GM19463 (cell line): ENCODE results near the gene MAGI1.
"Not testable (repeated sequence)": the region's sequence is repeated elsewhere in the genome, so short reads cannot be mapped to it uniquely, and the experiment has no call there.

Experiments used
- ATAC-seq: cut with Tn5 transposase; IDR thresholded peaks from one replicate; pipeline ENCODE4 v1.9.1; 2021; ENCODE audit warnings: mild to moderate bottlenecking, moderate library complexity; ENCODE audit not compliant: unreplicated experiment

MAGI1 gene

GRCh38 chr3:65607965-65608460, 430.7 kb downstream of the MAGI1 start:
- ATAC-seq: not testable (repeated sequence)

- ATAC-seq: no peak
Measured at GRCh38 chr3:65607101-65607500, 431.6 kb downstream of the MAGI1 start.

- ATAC-seq: no peak
Measured at GRCh38 chr3:65605876-65606432, 432.8 kb downstream of the MAGI1 start.

GRCh38 chr3:65604863-65605526, 433.7 kb downstream of the MAGI1 start:
- ATAC-seq: no peak

- ATAC-seq: no peak
Measured at GRCh38 chr3:65603631-65604030, 435.1 kb downstream of the MAGI1 start.

- no peak for ATAC-seq
Measured at GRCh38 chr3:65600888-65601287, 437.8 kb downstream of the MAGI1 start.

- no peak for ATAC-seq
Measured at GRCh38 chr3:65597952-65598413, 440.7 kb downstream of the MAGI1 start.

- no peak for ATAC-seq
Measured at GRCh38 chr3:65597226-65597951, 441.3 kb downstream of the MAGI1 start.

- no peak for ATAC-seq
Measured at GRCh38 chr3:65596571-65597225, 442.0 kb downstream of the MAGI1 start.

- no peak for ATAC-seq
Measured at GRCh38 chr3:65596029-65596300, 442.8 kb downstream of the MAGI1 start.

- ATAC-seq: no peak
Measured at GRCh38 chr3:65595222-65596028, 443.3 kb downstream of the MAGI1 start.

- no peak for ATAC-seq
Measured at GRCh38 chr3:65593780-65594752, 444.7 kb downstream of the MAGI1 start.

- no peak for ATAC-seq
Measured at GRCh38 chr3:65591313-65591712, 447.4 kb downstream of the MAGI1 start.

- ATAC-seq: no peak
Measured at GRCh38 chr3:65588884-65589283, 449.8 kb downstream of the MAGI1 start.

- no peak for ATAC-seq
Measured at GRCh38 chr3:65587650-65588439, 450.9 kb downstream of the MAGI1 start.

GRCh38 chr3:65584913-65585312, 453.8 kb downstream of the MAGI1 start:
- ATAC-seq: no peak

- ATAC-seq: no peak
Measured at GRCh38 chr3:65584002-65584401, 454.7 kb downstream of the MAGI1 start.

- ATAC-seq: no peak
Measured at GRCh38 chr3:65583188-65583587, 455.5 kb downstream of the MAGI1 start.
